LoVo (cell line): ENCODE measurements around the gene SPTBN1.

Source experiments
- DNase-seq: peaks from one replicate; pipeline ENCODE4 v3.0.0-alpha.2; 2016; ENCODE audit warnings: low spot score

The SPTBN1 gene

DNA sequence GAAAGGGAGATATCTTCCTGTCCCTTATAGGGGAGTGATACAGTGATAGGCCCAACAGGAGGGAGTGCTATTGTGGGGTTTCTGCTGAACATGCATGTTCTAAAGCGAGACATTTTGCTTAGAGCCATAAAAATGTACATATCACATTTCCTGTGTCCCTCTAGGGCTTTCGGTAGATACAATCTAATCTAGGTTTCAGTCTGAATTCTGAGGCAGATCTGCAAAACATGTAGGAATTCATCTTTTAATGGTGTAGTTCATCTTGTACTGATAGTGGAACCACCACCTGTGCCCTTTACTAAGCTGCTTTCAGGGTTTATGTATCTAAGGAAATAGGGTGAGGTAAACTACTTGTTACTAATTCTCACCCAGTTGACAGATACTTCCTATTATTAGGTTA lies 73.8 kb downstream of the SPTBN1 start:
- DNase-seq, result no peak

DNA sequence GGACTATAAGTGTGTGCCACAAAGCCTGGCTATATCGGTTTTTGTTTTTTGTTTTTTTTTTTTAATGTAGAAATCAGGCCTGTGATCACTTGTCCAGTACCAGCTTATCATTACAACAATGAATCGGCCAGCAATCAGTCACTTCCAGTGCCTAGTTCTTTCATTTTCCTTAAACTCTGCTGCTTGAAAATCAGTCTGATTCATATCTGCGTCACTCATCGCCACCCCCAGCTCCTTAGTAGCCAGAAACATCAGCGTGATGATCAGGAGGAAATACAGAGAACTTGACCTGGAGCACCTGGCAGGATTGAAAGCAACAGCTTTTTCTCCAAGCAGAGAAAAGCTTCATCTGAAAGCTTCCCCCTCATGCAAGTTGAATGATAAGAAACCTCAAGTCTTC lies 75.4 kb downstream of the SPTBN1 start:
- no peak for DNase-seq

DNA sequence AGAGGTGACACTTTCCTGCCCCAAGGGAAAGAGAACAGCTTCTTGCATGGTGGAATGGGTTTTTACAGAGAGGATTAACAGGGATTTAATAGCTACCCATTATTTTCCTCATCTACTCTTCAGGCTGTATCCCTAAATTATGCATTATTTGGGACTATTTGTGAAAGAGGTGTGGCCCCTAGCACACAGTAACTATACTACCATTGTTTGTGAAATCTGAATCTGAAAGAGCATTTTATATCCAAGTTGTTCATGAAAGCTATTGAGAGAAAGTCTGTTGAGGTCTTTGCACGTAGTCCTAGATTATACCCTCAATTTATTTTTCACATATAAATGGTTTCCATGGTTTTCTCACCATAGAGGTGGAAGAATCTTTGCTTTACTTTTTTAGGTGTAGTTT lies 78.1 kb downstream of the SPTBN1 start:
- DNase-seq, result no peak

DNA sequence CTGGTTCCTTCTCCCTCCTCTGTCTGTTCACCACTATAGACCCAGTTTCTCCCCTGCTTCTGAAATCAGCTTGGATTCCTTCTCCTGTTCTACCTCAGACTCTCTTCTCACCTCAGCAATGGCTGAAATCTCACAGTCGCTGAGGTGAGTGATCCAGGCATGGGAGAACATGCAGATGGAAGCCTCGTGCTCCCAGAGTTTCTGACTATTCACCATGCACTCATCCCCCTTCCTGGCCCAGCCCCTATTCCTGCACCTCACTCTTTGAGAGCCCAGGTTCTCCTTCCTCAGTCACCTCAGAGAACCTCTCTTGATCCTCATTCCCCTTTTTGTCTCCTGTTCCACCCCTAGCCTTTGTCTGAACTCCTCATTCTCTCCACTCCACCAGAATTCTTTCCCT lies 78.5 kb downstream of the SPTBN1 start:
- DNase-seq, result no peak

DNA sequence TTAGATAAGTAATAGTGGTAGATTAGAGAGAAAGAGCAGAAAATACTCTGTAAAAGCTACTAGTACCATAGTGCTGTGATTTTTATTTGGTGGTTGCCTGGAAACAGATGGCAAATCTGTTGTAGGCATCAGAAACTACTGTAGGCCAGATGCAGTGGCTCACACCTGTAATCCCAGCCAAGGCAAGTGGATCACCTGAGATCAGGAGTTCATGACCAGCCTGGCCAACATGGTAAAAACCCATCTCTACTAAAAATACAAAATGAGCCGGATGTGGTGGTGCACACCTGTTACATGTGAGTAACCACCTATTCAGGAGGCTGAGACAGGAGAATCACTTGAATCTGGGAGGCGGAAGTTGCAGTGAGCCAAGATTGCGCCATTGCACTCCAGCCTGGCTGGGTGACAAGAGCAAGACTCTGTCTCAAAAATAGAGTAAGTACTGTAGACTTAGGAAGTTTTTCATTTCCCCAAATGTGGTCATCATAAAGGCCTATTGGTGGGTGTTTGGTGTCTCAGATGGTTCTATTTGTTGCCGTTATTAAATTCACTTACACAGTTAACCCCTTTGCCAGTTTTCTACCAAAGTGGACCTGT lies 79.6 kb downstream of the SPTBN1 start:
- DNase-seq, result no peak

DNA sequence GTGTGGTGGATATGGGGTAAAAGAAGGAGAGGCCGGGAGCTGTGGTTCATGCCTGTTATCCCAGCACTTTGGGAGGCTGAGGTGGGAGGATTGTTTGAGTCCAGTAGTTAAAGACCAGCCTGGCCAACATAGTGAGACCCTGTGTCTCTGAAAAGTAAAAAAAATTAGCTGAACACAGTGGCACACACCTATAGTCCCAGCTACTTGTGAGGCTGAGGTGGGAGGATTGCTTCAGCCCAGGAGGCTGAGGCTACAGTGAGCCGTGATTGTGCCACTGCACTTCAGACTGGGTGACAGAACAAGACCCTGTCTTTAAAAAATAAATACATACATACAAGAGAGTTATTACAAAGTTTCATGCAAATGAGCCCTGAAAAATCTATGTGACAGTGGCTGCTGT lies 80.6 kb downstream of the SPTBN1 start:
- no peak for DNase-seq

DNA sequence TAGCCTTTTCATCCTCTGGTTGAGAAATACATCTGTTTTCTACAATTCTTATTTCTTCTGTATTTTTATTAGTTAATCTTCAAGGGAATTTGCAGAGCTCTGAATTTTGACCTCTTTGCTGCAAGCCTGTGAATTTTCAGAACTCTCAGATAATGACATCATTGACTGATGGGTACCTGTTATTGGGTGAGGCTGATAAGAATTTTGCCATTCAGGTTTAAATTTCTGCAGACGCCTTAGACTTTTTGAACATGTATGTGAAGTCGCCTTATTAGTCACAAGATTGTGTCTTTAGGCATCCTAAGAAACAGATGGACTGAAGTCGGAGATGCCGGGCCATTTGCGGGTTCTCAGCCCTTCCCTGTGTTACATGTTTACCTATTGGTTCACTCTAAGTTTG lies 82.4 kb downstream of the SPTBN1 start:
- no peak for DNase-seq

DNA sequence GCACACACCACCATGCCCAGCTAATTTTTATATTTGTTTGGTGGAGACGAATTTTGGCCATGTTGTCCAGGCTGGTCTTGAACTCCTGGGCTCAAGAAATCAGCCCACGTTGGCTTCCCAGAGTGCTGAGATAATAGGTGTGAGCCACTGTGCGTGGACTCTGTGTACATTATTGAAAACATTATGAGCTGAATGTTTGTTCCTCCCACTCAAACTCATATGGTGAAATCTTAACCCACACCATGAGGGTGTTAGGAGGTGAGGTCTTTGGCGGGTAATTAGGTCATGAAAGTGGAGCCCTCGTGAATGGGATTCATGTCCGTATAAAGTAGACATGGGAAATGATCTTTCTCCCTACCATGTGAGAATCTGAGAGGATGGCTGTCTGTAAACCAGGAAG lies 83.6 kb downstream of the SPTBN1 start:
- no peak for DNase-seq

DNA sequence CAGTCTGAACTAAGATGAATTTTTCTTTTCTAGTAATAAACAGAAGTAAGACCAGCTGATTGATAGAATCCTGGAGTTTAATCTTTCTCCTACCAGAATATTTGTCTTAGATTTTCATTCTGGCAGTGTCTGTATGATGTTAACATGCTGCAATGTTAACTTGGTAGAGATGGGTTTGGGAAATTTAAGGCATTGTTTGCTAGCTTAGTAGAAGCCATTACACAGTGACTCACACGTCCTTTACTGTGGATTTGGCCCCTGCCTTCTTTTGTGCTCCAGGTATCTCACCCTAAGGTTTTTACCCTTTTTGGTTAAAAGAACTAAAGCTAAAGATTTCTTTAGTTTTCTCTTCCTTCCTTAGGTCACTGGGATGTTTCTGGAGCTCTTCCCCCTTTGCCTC lies 84.1 kb downstream of the SPTBN1 start:
- DNase-seq, result no peak

DNA sequence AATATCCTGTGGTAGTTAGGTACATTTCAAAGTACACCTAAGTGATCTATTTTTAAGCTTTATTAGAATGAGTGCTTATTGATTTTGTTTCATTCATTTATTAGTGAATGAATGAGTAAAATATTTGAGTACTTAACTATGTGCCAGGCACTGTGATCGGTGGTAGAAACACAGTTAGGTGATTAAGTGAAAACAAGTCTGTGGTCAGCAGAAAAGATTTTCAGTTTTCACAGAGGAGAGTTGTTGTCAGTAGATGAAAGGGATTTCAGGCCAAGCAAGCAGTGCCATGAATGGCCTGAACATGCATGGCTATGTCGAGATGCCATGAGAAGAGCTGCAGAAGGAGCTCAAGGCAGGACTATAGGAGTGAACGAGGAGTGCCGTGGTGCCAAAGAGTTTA lies 85.9 kb downstream of the SPTBN1 start:
- DNase-seq, result no peak

DNA sequence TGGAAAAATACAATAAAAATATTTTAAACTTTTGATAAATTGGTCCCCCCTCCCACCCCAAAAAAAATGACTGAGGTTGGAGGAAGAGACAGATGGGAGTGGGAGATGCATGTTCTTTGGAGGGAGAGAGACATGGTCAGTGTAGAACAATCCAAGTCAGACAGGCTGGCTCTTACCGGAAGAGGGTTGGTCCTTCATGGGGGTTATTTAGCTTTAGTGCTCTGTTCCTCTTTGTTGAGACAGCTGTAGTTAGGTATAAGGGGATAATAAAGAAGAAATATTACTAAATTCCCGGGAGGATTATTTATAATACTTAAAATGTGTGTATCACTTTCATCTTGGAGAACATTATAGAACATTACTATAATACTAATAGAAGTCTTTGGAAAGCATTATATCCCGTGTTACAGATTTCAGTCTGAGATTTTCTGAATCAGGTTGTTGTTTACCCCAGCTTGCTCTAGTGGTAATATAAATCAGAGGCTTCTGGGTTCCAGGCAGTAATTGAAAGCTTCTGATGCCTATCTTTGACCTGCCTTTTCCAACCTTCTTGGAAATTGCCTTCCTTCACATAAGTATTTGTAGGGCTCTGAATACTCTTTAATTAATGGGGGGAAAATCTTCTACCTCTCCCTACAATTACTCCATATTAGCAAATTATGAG lies 87.7 kb downstream of the SPTBN1 start:
- DNase-seq, result no peak

DNA sequence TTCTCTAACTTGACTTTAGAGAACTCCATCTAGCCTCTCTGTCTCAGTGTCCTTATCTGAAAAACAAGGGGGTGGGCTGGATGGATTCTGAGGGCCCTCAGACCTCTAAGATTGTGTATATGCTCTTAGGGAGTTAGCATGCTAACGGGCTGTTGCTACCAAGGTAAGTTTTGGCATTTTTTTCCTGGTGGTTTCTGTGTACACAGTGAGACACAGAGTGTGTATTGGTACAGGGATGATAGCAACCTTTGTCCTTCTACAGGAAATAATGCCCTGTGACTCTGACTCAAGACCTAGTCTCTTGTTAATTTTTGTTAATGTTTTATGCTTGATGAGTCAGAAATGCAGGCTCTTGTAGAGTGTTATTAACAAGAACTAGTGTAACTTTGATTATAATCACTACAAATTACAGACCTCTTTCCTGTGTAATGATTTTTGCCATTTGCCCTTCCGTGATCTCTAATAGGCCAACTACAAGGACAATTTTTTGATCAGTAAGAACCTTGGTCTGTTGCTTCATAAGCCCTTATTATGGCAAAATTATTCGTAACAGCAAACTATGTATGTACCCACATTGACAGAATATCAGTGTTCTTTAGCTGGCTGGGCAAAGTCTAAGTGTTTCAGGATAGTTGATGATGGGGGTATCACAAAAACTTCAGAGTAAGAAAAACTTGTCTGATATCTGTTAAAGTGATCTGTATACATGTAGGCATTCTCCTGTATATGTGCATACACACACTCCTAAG lies 89.7 kb downstream of the SPTBN1 start:
- peak; percentile 90 for DNase-seq

DNA sequence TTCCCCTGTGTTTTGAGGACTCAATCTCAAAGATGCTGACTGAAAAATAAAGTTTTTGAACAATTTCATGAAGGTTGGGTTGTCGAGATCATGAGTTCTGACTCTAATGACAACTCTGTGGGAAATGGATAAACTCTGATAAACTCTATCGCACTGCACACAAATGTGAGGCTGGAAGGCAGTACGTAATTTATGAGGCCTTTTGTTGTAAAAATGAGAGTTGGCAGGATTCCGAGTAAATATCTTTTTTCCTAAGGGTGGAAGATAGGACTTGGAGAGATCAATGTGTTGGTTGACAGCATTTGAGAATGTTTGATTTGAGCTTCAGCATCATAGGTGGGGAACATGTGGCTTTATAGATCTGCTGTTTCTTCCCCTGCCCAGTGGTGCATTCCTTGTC lies 90.4 kb downstream of the SPTBN1 start:
- no peak for DNase-seq

DNA sequence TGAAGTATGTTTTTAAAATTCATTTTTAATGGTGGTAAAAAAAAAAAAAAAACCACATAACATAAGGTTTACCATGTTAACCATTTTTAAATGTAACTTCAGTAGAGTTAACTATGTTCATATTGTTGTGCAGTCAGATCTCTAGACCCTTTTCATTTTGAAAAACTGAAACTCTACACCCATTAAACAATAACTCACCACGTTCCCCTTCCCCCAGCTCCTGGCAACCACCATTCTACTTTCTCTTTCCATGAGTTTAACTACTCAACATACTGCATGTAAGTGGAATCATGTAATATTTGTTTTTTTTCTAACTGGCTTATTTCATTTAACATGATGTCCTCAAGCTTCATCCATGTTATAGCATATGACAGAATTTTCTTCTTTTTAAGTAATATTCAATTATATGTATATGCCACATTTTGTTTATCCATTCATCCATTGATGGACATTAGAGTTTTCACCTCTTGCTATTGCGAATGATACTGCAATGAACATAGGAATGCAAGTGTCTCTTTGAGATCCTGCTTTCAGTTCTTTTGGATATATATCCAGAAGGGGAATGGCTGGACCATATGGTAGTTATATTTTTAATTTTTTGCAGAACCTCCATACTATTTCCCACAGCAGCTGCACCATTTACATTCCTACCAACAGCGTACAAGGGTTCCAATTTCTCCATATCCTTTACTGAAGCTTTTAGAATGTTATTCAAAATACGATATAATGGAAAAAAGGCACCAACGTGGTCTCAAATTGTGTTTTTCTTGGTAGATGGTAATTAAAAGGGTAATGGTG lies 91.0 kb downstream of the SPTBN1 start:
- no peak for DNase-seq

DNA sequence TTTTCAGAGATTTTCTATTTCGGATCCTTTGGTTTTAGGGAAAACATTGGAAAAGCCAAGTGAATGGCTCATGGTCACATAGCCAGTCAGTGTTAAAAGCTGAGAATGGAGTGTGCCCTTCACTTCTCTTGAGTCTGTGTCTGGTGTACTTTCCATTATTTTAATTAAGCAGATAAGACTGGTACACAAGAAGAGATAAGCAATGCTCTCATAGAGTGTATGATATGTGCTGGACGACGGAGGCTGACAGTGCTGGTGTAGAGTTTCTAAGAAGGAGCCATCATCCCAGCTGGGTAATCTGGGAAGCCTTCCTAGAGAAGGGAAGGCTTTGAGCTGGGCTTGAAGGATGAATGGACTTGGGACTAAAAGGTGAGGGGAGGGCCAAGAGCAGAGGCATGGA lies 93.3 kb downstream of the SPTBN1 start:
- DNase-seq, result no peak

DNA sequence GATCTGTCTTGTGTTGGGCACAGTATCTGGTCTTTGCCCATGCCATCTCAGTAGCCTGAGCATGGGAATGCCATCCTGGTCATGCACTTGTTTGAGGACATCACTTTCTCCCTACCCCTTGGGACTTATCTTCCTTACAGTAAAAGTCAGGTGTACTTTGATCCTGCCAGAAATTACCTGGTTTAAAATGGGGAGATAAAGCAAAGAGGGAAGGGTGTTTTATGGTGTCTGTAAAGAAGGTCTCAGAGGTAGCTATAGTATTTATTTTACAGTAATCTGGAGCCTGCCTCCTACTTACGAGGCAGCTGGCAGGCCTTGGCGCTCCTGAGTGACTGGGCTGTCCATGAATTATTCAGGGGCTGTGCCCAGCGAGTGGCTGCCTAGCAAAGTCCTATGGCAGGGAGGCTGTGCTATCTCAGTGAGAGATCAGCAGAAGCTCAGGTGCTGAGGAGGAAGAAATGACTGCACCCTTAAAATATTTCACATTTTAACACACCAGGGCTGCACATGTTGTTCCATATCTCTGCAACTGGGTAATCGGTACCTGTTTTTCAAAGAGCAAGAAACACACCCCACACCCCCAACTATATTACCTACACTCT lies 93.9 kb downstream of the SPTBN1 start:
- peak; percentile 61 for DNase-seq

DNA sequence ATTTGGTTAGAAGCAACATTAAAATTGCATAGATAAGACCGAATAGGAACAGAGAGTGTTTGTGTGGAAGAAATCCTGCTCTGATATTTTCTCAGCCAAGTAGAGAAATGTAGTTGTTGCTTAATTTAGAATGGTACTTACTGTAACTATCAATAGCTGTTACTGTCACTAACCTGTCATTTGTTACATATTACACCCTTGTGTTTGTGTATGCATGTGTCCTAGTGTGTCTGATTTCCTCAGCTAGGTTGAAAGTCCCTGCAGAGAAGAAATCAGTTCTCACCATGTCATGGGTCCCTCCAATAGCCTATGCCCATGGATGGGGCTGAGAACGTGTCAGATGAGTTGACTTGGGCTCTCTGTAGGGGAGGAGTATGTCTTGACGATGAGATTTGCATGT lies 94.4 kb downstream of the SPTBN1 start:
- no peak for DNase-seq

DNA sequence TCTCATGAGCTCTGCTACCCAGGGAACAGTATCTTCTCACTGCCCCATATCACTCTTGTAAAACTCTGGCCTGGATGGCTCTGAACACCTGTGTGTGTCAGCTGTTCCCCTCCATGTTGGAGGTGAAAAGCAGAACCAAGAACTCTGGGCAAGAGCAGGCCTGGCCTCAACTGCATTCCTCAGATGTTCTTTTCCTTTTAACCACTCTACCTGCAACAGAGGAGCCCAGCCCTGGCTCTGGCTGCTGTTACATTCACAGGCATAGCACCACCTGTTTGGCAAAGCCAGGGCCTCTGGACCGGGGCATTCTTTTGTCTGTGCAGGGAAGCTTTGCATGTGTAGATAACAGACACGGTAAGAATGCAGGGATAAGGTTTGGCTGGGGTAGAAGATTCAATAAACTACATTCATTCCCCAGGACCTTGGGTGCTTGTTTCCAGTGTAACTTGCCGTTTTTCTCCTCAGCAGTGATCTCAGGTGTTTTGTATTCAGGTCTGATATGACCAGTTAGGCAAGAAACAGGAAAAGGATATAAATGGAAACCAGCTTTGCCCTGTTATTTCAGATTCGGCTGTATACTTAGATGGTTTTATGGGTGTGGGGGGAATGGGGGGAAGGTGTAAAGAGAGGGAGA lies 95.1 kb downstream of the SPTBN1 start:
- DNase-seq, result no peak

DNA sequence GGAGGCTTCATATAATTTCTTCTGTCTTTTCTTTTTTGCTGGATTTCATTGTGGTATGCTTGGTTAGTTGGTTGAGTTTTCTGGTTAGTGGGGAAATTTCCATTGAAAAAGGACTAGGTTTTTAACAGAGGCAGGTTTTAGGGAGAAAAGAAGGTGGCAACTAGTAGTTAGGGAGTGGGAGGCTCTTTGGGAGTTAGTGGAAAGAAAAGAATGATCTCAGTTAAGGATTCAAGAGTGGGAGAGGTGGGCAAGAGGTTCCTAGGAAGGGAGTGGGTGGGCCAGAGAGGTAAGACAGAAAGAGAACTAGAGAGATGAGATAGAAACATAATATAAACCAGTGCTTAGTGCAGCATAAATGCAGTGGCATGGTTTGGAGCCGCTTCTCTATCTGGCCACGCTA lies 96.9 kb downstream of the SPTBN1 start:
- no peak for DNase-seq

DNA sequence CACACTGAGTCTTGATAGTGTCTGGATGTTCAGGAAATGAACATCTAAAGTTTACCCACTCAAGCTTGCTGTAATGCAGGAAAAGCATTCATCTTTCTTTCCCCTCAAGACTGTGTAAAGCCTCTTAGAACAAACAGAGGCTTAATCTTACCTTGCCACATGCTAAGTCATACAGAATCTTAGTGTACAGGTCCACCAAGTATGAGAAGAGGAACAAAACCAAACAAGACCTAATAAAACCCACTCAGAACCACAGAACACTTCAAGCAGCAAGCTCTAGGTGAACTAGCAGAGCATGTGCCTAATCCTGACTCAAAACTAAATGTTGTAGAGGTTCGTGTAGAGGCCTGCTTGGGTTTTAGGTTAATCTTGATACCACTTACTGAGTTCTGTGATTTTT lies 97.6 kb downstream of the SPTBN1 start:
- DNase-seq, result no peak

DNA sequence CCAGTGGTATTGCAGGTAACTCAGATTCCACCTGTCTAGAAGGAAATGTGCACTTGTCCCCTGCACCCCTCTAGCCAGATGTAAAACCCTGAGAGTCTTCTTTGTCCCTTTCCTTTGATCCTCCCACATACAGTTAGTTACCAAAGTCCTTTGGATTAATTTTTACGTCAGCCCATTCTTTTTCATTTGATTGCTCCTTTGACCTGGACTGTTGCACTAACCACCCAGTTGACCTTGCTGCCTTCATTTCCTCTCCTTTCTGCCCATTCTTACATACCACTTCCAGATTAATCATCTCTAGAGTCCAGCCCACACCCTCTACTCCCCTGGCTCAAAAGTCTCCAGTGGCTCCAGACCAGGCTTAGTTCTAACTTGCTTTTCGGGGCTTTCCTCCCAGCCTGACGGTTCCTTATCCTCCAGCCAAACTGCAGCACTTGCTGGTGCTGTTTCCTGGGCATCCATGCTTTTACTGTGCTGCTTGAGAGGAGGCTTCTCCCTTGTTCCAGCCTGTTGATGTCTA lies 99.3 kb downstream of the SPTBN1 start:
- no peak for DNase-seq
